Tibial nerve (tissue), 4 donors: Measurements from ENCODE around the gene RSPH10B2.
"Not testable (repeated sequence)": the region's sequence is repeated elsewhere in the genome, so short reads cannot be mapped to it uniquely, and the experiment has no call there.

Source experiments
- EP300 ChIP-seq, 2 donors: sonication (generic); formaldehyde crosslinking; IDR thresholded peaks; one replicate each; pipeline ENCODE4 v1.6.1; 2017; ENCODE audit warnings: antibody characterized with exemption in 2 of 2, mild to moderate bottlenecking in 1 of 2
- POLR2A ChIP-seq, 2 donors: fragments of 450-650 bp; IDR thresholded peaks; one replicate each; pipeline ENCODE4 v1.6.1; 2017; ENCODE audit warnings: antibody characterized with exemption in 2 of 2, mild to moderate bottlenecking in 2 of 2, moderate library complexity in 2 of 2
- TF ChIP-seq, protein P1 (sequence below), 5 experiments: fragments of 200-600 bp in 3 of 5; fragments of 450-650 bp in 2 of 5; sonication (generic) in 3 of 5; IDR thresholded peaks; one replicate each; pipeline ENCODE4 v1.5.1; 2016 to 2019; ENCODE audit warnings: antibody characterized with exemption in 5 of 5, mild to moderate bottlenecking in 3 of 5, moderate library complexity in 2 of 5

DNA sequence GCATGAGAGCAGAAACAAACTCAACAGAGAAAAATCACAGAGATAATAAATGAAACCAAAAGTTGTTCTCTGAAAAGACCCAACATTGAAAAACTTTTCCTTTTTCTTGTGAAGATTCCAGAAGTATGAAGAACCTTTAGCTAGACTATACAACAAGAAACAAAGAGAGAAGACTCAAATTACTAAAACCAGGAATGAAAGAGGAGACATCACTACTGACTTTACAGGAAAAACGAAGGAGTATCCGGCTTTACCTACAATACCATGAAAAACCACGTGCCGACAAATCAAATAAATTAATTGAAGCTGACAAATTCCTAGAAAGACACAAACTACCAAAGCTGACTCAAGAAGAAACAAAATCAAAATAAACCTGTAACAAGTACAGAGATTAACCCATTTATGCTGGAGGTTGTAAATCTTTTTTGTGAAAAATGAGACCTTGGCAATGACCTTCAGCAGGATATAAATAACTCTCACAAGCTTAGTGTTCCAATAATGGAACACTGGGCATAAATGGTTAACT, 53.6 kb downstream of the RSPH10B2 start:
- TF ChIP-seq, protein P1, sequence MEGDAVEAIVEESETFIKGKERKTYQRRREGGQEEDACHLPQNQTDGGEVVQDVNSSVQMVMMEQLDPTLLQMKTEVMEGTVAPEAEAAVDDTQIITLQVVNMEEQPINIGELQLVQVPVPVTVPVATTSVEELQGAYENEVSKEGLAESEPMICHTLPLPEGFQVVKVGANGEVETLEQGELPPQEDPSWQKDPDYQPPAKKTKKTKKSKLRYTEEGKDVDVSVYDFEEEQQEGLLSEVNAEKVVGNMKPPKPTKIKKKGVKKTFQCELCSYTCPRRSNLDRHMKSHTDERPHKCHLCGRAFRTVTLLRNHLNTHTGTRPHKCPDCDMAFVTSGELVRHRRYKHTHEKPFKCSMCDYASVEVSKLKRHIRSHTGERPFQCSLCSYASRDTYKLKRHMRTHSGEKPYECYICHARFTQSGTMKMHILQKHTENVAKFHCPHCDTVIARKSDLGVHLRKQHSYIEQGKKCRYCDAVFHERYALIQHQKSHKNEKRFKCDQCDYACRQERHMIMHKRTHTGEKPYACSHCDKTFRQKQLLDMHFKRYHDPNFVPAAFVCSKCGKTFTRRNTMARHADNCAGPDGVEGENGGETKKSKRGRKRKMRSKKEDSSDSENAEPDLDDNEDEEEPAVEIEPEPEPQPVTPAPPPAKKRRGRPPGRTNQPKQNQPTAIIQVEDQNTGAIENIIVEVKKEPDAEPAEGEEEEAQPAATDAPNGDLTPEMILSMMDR (IDR thresholded peaks at IDR 0.05), result not testable (repeated sequence)
- TF ChIP-seq POLR2A, EP300 (IDR thresholded peaks at IDR 0.05): not testable (repeated sequence)
